Vagina (tissue), 2 donors: ENCODE results near the gene FRMD3. TPM values are rescaled to one million over a fixed set of nuclear protein-coding genes. Genes with fewer than 3 reads are reported as not detected.

ENCODE experiments used
- DNase-seq, 2 donors: peaks; one replicate each; pipeline ENCODE4 v3.0.0-alpha.2; 2017; ENCODE audit errors: extremely low spot score in 2 of 2
- H3K27ac ChIP-seq: fragments of 200-600 bp; sonication (generic); one replicate; pipeline ENCODE4 v1.5.1; 2019
- H3K27me3 ChIP-seq: fragments of 200-600 bp; sonication (generic); one replicate; pipeline ENCODE4 v1.5.1; 2019
- H3K36me3 ChIP-seq, 2 donors: fragments of 200-600 bp; sonication (generic); one replicate each; pipeline ENCODE4 v1.5.1; 2017 to 2019
- H3K4me1 ChIP-seq: fragments of 200-600 bp; sonication (generic); one replicate; pipeline ENCODE4 v1.5.1; 2019
- H3K4me3 ChIP-seq, 2 donors: fragments of 200-600 bp; sonication (generic); 1 replicate in 1 of 2; 2 replicates in 1 of 2; pipeline ENCODE4 v1.5.1; 2016 to 2019
- H3K9me3 ChIP-seq: fragments of 200-600 bp; sonication (generic); one replicate; pipeline ENCODE4 v1.5.1; 2019
- POLR2A ChIP-seq, 2 donors: fragments of 450-650 bp; IDR thresholded peaks; one replicate each; pipeline ENCODE4 v1.6.1; 2017; ENCODE audit warnings: antibody characterized with exemption in 2 of 2, mild to moderate bottlenecking in 2 of 2, moderate library complexity in 2 of 2
- POLR2AphosphoS5 ChIP-seq, 2 donors: sonication (generic); formaldehyde crosslinking; IDR thresholded peaks; one replicate each; pipeline ENCODE4 v1.9.0; 2017; ENCODE audit warnings: antibody characterized with exemption in 2 of 2, mild to moderate bottlenecking in 2 of 2, low read depth in 1 of 2; ENCODE audit not compliant: insufficient read depth in 1 of 2
- intact Hi-C: fragments of 100-400 bp; cut with DNase I; formaldehyde crosslinking; loops from one replicate; pipeline ENCODE4 v1.15.1; 2023
- total RNA-seq: library from RNA; depleted of rRNA; stranded (reverse); fragments of >200 nt; gene quantifications from one replicate; pipeline ENCODE4 v1.2.3, GENCODE V29; 2016
- TF ChIP-seq, protein P1 (sequence below), 3 experiments: fragments of 450-650 bp in 2 of 3; fragments of 200-600 bp in 1 of 3; sonication (generic) in 1 of 3; IDR thresholded peaks; one replicate each; pipeline ENCODE4 v1.5.1; 2017 to 2019; ENCODE audit warnings: antibody characterized with exemption in 3 of 3, mild to moderate bottlenecking in 2 of 3, moderate library complexity in 2 of 3

The FRMD3 gene
- total RNA-seq, 1 donor from 2014 or later: 13.8 TPM

DNA sequence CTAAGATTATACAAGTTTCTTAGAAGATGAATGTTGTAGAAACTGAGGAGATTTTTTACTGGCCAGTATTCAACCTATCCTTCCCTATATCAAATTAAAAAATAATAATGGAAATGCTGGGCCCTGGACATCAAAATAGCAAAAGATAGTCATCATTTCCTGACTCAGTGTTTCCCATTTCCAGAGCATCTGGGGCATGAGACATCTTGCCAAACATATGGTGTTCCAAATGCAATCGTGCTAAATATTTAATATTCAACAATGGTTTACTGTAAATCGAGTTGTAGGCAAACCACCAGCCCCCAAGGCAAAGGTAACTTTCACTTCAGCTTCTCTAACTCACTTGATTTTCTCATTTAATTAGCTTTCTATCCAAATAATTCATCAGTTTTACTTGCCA is 152.9 kb downstream of the FRMD3 start:
- no peak overlapping the region for H3K27ac ChIP-seq
- TF ChIP-seq POLR2AphosphoS5 (IDR thresholded peaks at IDR 0.05; ENCODE audit: insufficient read depth in 1 of 2, low read depth in 1 of 2): no peak
- TF ChIP-seq, protein P1, sequence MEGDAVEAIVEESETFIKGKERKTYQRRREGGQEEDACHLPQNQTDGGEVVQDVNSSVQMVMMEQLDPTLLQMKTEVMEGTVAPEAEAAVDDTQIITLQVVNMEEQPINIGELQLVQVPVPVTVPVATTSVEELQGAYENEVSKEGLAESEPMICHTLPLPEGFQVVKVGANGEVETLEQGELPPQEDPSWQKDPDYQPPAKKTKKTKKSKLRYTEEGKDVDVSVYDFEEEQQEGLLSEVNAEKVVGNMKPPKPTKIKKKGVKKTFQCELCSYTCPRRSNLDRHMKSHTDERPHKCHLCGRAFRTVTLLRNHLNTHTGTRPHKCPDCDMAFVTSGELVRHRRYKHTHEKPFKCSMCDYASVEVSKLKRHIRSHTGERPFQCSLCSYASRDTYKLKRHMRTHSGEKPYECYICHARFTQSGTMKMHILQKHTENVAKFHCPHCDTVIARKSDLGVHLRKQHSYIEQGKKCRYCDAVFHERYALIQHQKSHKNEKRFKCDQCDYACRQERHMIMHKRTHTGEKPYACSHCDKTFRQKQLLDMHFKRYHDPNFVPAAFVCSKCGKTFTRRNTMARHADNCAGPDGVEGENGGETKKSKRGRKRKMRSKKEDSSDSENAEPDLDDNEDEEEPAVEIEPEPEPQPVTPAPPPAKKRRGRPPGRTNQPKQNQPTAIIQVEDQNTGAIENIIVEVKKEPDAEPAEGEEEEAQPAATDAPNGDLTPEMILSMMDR (IDR thresholded peaks at IDR 0.05): no peak
- TF ChIP-seq POLR2A (IDR thresholded peaks at IDR 0.05): no peak
- no peaks in the 10 kb centered on the region for H3K9me3 ChIP-seq
- no peaks in the 10 kb centered on the region for H3K4me1 ChIP-seq
- no peaks in the 10 kb centered on the region for H3K36me3 ChIP-seq
- no peak overlapping the region for H3K4me3 ChIP-seq
- no peak for DNase-seq
- H3K27me3 ChIP-seq: no peaks in the 10 kb centered on the region
- intact Hi-C loops: no loop called here

- Histone ChIP-seq H3K27ac (no peak overlapping the region), H3K36me3 (no peaks in the 10 kb centered on the region), H3K4me3 (no peak overlapping the region), H3K27me3 (no peaks in the 10 kb centered on the region), H3K9me3 (no peaks in the 10 kb centered on the region), H3K4me1 (no peaks in the 10 kb centered on the region)
- DNase-seq: no peak
- intact Hi-C loops: no loop called here
- TF ChIP-seq POLR2AphosphoS5 (IDR thresholded peaks at IDR 0.05; ENCODE audit: insufficient read depth in 1 of 2, low read depth in 1 of 2) (no peak), POLR2A (IDR thresholded peaks at IDR 0.05) (no peak)
- TF ChIP-seq, protein P1 (IDR thresholded peaks at IDR 0.05): no peak
Observed at GRCh38 chr9:83384214-83384613, 154.0 kb downstream of the FRMD3 start.

- H3K27me3 ChIP-seq: no peaks in the 10 kb centered on the region
- DNase-seq: no peak
- H3K27ac ChIP-seq: no peak overlapping the region
- H3K4me3 ChIP-seq: no peak overlapping the region
- no peaks in the 10 kb centered on the region for H3K36me3 ChIP-seq
- no peak for TF ChIP-seq POLR2AphosphoS5 (IDR thresholded peaks at IDR 0.05; ENCODE audit: insufficient read depth in 1 of 2, low read depth in 1 of 2)
- no peak for TF ChIP-seq POLR2A (IDR thresholded peaks at IDR 0.05)
- TF ChIP-seq, protein P1 (IDR thresholded peaks at IDR 0.05): no peak
- H3K4me1 ChIP-seq: no peaks in the 10 kb centered on the region
- H3K9me3 ChIP-seq: no peaks in the 10 kb centered on the region
- intact Hi-C loops: no loop called here
Observed at GRCh38 chr9:83383034-83383433, 155.2 kb downstream of the FRMD3 start.

GRCh38 chr9:83382421-83382820 is 155.8 kb downstream of the FRMD3 start:
- DNase-seq: no peak
- no peaks in the 10 kb centered on the region for H3K27me3 ChIP-seq

GRCh38 chr9:83379045-83379444 is 159.2 kb downstream of the FRMD3 start:
- intact Hi-C loops: no loop called here
- Histone ChIP-seq H3K4me3 (no peak overlapping the region), H3K27me3 (no peaks in the 10 kb centered on the region), H3K4me1 (no peaks in the 10 kb centered on the region), H3K36me3 (no peaks in the 10 kb centered on the region), H3K27ac (no peak overlapping the region), H3K9me3 (no peaks in the 10 kb centered on the region)
- TF ChIP-seq POLR2AphosphoS5 (IDR thresholded peaks at IDR 0.05; ENCODE audit: insufficient read depth in 1 of 2, low read depth in 1 of 2) (no peak), POLR2A (IDR thresholded peaks at IDR 0.05) (no peak)
- no peak for DNase-seq

More at GRCh38 chr9:83382421-83382820, 155.8 kb downstream of the FRMD3 start:
- no peak overlapping the region for H3K4me3 ChIP-seq
- TF ChIP-seq POLR2A (IDR thresholded peaks at IDR 0.05) (no peak), POLR2AphosphoS5 (IDR thresholded peaks at IDR 0.05; ENCODE audit: insufficient read depth in 1 of 2, low read depth in 1 of 2) (no peak)
- TF ChIP-seq, protein P1 (IDR thresholded peaks at IDR 0.05): no peak
- intact Hi-C loops: no loop called here
- no peaks in the 10 kb centered on the region for H3K4me1 ChIP-seq
- no peak overlapping the region for H3K27ac ChIP-seq
- H3K9me3 ChIP-seq: no peaks in the 10 kb centered on the region
- H3K36me3 ChIP-seq: no peaks in the 10 kb centered on the region
